MM.1S (cell line): ENCODE results near the gene PDZRN3.

ENCODE experiments used
- EZH2phosphoT487 ChIP-seq: fragments of 300-600 bp; sonication (generic); IDR thresholded peaks from 2 replicates; pipeline ENCODE4 v1.6.1; 2018; ENCODE audit warnings: antibody characterized with exemption, low read length
- TF ChIP-seq, protein P1 (sequence below): fragments of 300-600 bp; sonication (generic); IDR thresholded peaks from 2 replicates; pipeline ENCODE4 v1.5.1; 2016; ENCODE audit warnings: antibody characterized with exemption, low read length, mixed read lengths

DNA sequence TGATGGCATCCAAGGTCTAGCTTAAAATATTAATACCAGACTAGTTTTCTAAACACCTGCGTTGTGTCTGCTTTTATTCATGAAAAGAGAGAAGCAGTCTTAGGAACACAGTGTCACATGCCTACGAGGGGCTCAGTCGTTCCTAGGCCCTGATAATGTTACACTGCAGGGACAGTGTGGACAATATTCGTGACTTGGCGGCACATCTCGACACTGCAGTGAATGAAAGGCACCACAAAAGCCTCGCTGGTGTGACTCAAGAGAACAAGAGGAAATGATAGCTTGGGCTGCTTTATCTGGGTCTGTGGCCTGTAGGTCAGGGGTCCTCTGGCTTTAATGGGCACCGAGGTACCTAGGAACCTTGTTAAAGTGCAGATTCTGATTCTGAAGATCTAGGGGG, 226.7 kb downstream of the PDZRN3 start:
- TF ChIP-seq, protein P1, sequence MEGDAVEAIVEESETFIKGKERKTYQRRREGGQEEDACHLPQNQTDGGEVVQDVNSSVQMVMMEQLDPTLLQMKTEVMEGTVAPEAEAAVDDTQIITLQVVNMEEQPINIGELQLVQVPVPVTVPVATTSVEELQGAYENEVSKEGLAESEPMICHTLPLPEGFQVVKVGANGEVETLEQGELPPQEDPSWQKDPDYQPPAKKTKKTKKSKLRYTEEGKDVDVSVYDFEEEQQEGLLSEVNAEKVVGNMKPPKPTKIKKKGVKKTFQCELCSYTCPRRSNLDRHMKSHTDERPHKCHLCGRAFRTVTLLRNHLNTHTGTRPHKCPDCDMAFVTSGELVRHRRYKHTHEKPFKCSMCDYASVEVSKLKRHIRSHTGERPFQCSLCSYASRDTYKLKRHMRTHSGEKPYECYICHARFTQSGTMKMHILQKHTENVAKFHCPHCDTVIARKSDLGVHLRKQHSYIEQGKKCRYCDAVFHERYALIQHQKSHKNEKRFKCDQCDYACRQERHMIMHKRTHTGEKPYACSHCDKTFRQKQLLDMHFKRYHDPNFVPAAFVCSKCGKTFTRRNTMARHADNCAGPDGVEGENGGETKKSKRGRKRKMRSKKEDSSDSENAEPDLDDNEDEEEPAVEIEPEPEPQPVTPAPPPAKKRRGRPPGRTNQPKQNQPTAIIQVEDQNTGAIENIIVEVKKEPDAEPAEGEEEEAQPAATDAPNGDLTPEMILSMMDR: no peak
- no peak for TF ChIP-seq EZH2phosphoT487
